H9 (cell line): Measurements from ENCODE around the gene C14orf39. TPM values are rescaled to one million over a fixed set of nuclear protein-coding genes. Genes with fewer than 3 reads are reported as not detected.

ENCODE experiments used
- DNase-seq: peaks from one replicate; pipeline ENCODE4 v3.0.0-alpha.2; 2017
- H2AFZ ChIP-seq: one replicate; pipeline ENCODE4 v1.6.1; 2013; ENCODE audit warnings: mild to moderate bottlenecking, low read length, control low read depth, moderate library complexity
- H2AK5ac ChIP-seq: 2 replicates; pipeline ENCODE4 v1.6.1; 2013; ENCODE audit warnings: low read length, control low read depth, mixed read lengths; ENCODE audit not compliant: insufficient read length
- H2BK120ac ChIP-seq: one replicate; pipeline ENCODE4 v1.6.1; 2013; ENCODE audit warnings: low read depth, mild to moderate bottlenecking, low read length, control low read depth, inconsistent platforms; ENCODE audit not compliant: poor library complexity, severe bottlenecking
- H2BK12ac ChIP-seq: 2 replicates; pipeline ENCODE4 v1.6.1; 2013; ENCODE audit warnings: low read length, control low read depth, mixed read lengths, low read depth; ENCODE audit not compliant: insufficient read length
- H2BK15ac ChIP-seq: 2 replicates; pipeline ENCODE4 v1.6.1; 2013; ENCODE audit warnings: low read depth, low read length, control low read depth
- H2BK20ac ChIP-seq: one replicate; pipeline ENCODE4 v1.6.1; 2013; ENCODE audit warnings: low read depth, mild to moderate bottlenecking, low read length, control low read depth, inconsistent platforms; ENCODE audit not compliant: poor library complexity, severe bottlenecking
- H2BK5ac ChIP-seq: 2 replicates; pipeline ENCODE4 v1.6.1; 2013; ENCODE audit warnings: low read length, control low read depth, mixed read lengths; ENCODE audit not compliant: insufficient read length
- H3K14ac ChIP-seq: 2 replicates; pipeline ENCODE4 v1.6.1; 2013; ENCODE audit warnings: low read length, control low read depth; ENCODE audit not compliant: insufficient read depth
- H3K18ac ChIP-seq: 2 replicates; pipeline ENCODE4 v1.6.1; 2013; ENCODE audit warnings: low read depth, mild to moderate bottlenecking, mixed read lengths, low read length, control low read depth; ENCODE audit not compliant: insufficient read length
- H3K23ac ChIP-seq: 2 replicates; pipeline ENCODE4 v1.6.1; 2013; ENCODE audit warnings: low read length, control low read depth, mixed read lengths, low read depth; ENCODE audit not compliant: insufficient read length
- H3K23me2 ChIP-seq: 2 replicates; pipeline ENCODE4 v1.6.1; 2013; ENCODE audit warnings: low read depth, mild to moderate bottlenecking, mixed read lengths, low read length, control low read depth; ENCODE audit not compliant: insufficient read length, poor library complexity, severe bottlenecking
- H3K27ac ChIP-seq: 2 replicates; pipeline ENCODE4 v1.5.1; 2013; ENCODE audit warnings: low read length, control low read depth, mixed read lengths, low read depth; ENCODE audit not compliant: insufficient read length
- H3K27me3 ChIP-seq: 2 replicates; pipeline ENCODE4 v1.6.1; 2013; ENCODE audit warnings: low read length, control low read depth, inconsistent platforms; ENCODE audit not compliant: insufficient read depth
- H3K4ac ChIP-seq: 2 replicates; pipeline ENCODE4 v1.6.1; 2013; ENCODE audit warnings: low read depth, mild to moderate bottlenecking, control low read depth, inconsistent platforms, low read length, moderate library complexity
- H3K4me1 ChIP-seq: 2 replicates; pipeline ENCODE4 v1.6.1; 2013; ENCODE audit warnings: low read length, control low read depth, inconsistent platforms; ENCODE audit not compliant: insufficient read depth
- H3K4me2 ChIP-seq: 2 replicates; pipeline ENCODE4 v1.6.1; 2013; ENCODE audit warnings: low read length, control low read depth, mixed read lengths; ENCODE audit not compliant: insufficient read length, insufficient read depth
- H3K56ac ChIP-seq: 2 replicates; pipeline ENCODE4 v1.6.1; 2013; ENCODE audit warnings: low read depth, mild to moderate bottlenecking, mixed read lengths, low read length, control low read depth; ENCODE audit not compliant: insufficient read length
- H3K79me1 ChIP-seq: 2 replicates; pipeline ENCODE4 v1.6.1; 2013; ENCODE audit warnings: low read depth, mild to moderate bottlenecking, moderate library complexity, low read length, control low read depth, inconsistent platforms; ENCODE audit not compliant: insufficient read depth, poor library complexity, severe bottlenecking
- H3K79me2 ChIP-seq: 2 replicates; pipeline ENCODE4 v1.6.1; 2013; ENCODE audit warnings: low read length, control low read depth, inconsistent platforms; ENCODE audit not compliant: insufficient read depth
- H3K9ac ChIP-seq: 2 replicates; pipeline ENCODE4 v1.6.1; 2013; ENCODE audit warnings: low read length, control low read depth, mixed read lengths; ENCODE audit not compliant: insufficient read length; ENCODE audit errors: extremely low read depth
- H3K9me3 ChIP-seq: one replicate; pipeline ENCODE4 v1.6.1; 2013; ENCODE audit warnings: low read depth, low read length, inconsistent platforms; ENCODE audit not compliant: control insufficient read depth
- H3T11ph ChIP-seq: one replicate; pipeline ENCODE4 v1.6.1; 2013; ENCODE audit warnings: mild to moderate bottlenecking, low read length, control low read depth, inconsistent platforms
- H4K20me1 ChIP-seq: one replicate; pipeline ENCODE4 v1.6.1; 2013; ENCODE audit not compliant: control insufficient read depth, insufficient read length, insufficient read depth
- H4K5ac ChIP-seq: 2 replicates; pipeline ENCODE4 v1.6.1; 2013; ENCODE audit warnings: low read depth, mild to moderate bottlenecking, mixed read lengths, low read length, control low read depth; ENCODE audit not compliant: insufficient read length
- H4K8ac ChIP-seq: replicated peaks from 2 replicates; pipeline ENCODE4 v1.6.1; 2013; ENCODE audit warnings: low read length, control low read depth, mixed read lengths, low read depth; ENCODE audit not compliant: insufficient read length
- H4K91ac ChIP-seq: 2 replicates; pipeline ENCODE4 v1.6.1; 2013; ENCODE audit warnings: low read depth, mild to moderate bottlenecking, moderate library complexity, mixed read lengths, low read length, control low read depth; ENCODE audit not compliant: insufficient read length
- H3K27ac Mint-ChIP-seq, 3 experiments: 2 replicates in 2 of 3; 3 replicates in 1 of 3; pipeline ENCODE4 v1.8.0; 2020 to 2021; ENCODE audit warnings: mixed read lengths in 3 of 3, mild to moderate bottlenecking in 1 of 3, moderate library complexity in 1 of 3
- H3K27me3 Mint-ChIP-seq: 2 replicates; pipeline ENCODE4 v1.8.0; 2021; ENCODE audit warnings: low read depth, mild to moderate bottlenecking, moderate library complexity, mixed read lengths
- H3K36me3 Mint-ChIP-seq, 3 experiments: 2 replicates in 2 of 3; 3 replicates in 1 of 3; pipeline ENCODE4 v1.8.0; 2020 to 2021; ENCODE audit warnings: low read depth in 3 of 3, mixed read lengths in 3 of 3; ENCODE audit not compliant: insufficient read depth in 1 of 3
- H3K4me1 Mint-ChIP-seq, 2 experiments: 2 replicates each; pipeline ENCODE4 v1.8.0; 2020; ENCODE audit warnings: mixed read lengths in 2 of 2
- H3K4me3 Mint-ChIP-seq, 2 experiments: 2 replicates in 1 of 2; 3 replicates in 1 of 2; pipeline ENCODE4 v1.8.0; 2020 to 2021; ENCODE audit warnings: mild to moderate bottlenecking in 2 of 2, mixed read lengths in 2 of 2, moderate library complexity in 1 of 2
- H3K9me3 Mint-ChIP-seq, 2 experiments: 2 replicates in 1 of 2; 3 replicates in 1 of 2; pipeline ENCODE4 v1.8.0; 2020; ENCODE audit warnings: mild to moderate bottlenecking in 2 of 2, mixed read lengths in 2 of 2, moderate library complexity in 1 of 2
- WGBS: extraction: QIAGEN DNeasy Blood & Tissue Kit; methylation state at CpG from one replicate; pipeline ENCODE4 v1.1.7; 2013; ENCODE audit warnings: missing lambda C conversion rate, low lambda C conversion rate, mixed read lengths; ENCODE audit not compliant: insufficient read length; ENCODE audit errors: extremely low coverage; 5-methylcytosine and 5-hydroxymethylcytosine counted together
- total RNA-seq: library from RNA; stranded (reverse); gene quantifications from 2 replicates; pipeline ENCODE4 v1.2.1, GENCODE V29; 2021
- TF ChIP-seq, protein P1 (sequence below): fragments of 200-600 bp; sonication (generic); conservative IDR thresholded peaks from 3 replicates; pipeline ENCODE4 v1.8.0; 2021; ENCODE audit warnings: antibody characterized with exemption, mild to moderate bottlenecking

The C14orf39 gene
- total RNA-seq, 1 experiment from 2014 or later: 1.8 TPM

DNA sequence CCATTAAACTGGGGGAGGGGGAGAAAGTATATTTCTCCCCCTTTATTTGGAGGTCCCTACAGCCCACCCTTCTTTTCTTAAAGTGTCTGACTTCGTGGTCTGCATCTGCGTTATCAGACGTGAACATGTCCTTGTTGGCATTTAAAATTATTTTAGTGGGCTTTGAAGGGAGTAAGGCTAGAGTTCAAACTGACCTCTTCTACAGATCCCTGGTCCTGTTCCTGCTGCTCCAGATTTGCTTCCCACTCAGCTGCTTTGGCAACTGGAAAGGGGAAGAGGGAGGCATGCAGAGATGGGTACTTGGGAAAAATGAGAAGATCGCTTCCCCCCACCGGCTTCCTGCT, 22.5 kb upstream of the C14orf39 start:
- H3K23me2 ChIP-seq: peaks cover 16% of the 10 kb centered on the region
- H3K4me1 Mint-ChIP-seq: peaks cover 36 to 60% of the 10 kb centered on the region in 2 experiments
- H2BK20ac ChIP-seq: no peak overlapping the region
- H3K18ac ChIP-seq: no peak overlapping the region
- peaks cover 81% of the 10 kb centered on the region for H3K27me3 ChIP-seq
- H4K91ac ChIP-seq: no peak overlapping the region
- H3K4me1 ChIP-seq: peaks cover 4% of the 10 kb centered on the region; the same call in 1 of the 2 replicates
- H4K5ac ChIP-seq: no peak overlapping the region
- H3K36me3 Mint-ChIP-seq: no peaks in the 10 kb centered on the region
- TF ChIP-seq, protein P1, sequence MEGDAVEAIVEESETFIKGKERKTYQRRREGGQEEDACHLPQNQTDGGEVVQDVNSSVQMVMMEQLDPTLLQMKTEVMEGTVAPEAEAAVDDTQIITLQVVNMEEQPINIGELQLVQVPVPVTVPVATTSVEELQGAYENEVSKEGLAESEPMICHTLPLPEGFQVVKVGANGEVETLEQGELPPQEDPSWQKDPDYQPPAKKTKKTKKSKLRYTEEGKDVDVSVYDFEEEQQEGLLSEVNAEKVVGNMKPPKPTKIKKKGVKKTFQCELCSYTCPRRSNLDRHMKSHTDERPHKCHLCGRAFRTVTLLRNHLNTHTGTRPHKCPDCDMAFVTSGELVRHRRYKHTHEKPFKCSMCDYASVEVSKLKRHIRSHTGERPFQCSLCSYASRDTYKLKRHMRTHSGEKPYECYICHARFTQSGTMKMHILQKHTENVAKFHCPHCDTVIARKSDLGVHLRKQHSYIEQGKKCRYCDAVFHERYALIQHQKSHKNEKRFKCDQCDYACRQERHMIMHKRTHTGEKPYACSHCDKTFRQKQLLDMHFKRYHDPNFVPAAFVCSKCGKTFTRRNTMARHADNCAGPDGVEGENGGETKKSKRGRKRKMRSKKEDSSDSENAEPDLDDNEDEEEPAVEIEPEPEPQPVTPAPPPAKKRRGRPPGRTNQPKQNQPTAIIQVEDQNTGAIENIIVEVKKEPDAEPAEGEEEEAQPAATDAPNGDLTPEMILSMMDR: peak; percentile 41; the same call in 1 of the 3 replicates
- no peak overlapping the region for H2BK5ac ChIP-seq
- H2BK15ac ChIP-seq: no peak overlapping the region
- H3K79me1 ChIP-seq: no peaks in the 10 kb centered on the region
- WGBS: no CpG with 5 or more reads among the region's 5 CpGs
- H3K27me3 Mint-ChIP-seq: peaks cover 100% of the 10 kb centered on the region
- H3K79me2 ChIP-seq: no peaks in the 10 kb centered on the region
- no peak overlapping the region for H3K27ac Mint-ChIP-seq
- no peak for DNase-seq
- H3K9me3 ChIP-seq: no peaks in the 10 kb centered on the region
- no peak overlapping the region for H3K4ac ChIP-seq
- no peak overlapping the region for H2AFZ ChIP-seq
- no peak overlapping the region for H3K14ac ChIP-seq
- H3T11ph ChIP-seq: no peak overlapping the region
- no peak overlapping the region for H3K56ac ChIP-seq
- H2BK12ac ChIP-seq: no peak overlapping the region
- no peak overlapping the region for H4K8ac ChIP-seq
- peaks cover 4% of the 10 kb centered on the region for H4K20me1 ChIP-seq
- no peak overlapping the region for H3K23ac ChIP-seq
- H2BK120ac ChIP-seq: no peak overlapping the region
- H2AK5ac ChIP-seq: no peak overlapping the region
- peaks cover 3 to 10% of the 10 kb centered on the region in 2 experiments; a peak in 1 of 5 replicates for H3K9me3 Mint-ChIP-seq
- H3K27ac ChIP-seq: no peak overlapping the region
- H3K9ac ChIP-seq: no peak overlapping the region
- peak overlapping the region; percentile 83 for H3K4me2 ChIP-seq
- peak overlapping the region; percentile 47 to 85 for H3K4me3 Mint-ChIP-seq
